GM19467 (cell line): Measurements from ENCODE around the gene TSPOAP1.

Experiments
- ATAC-seq: cut with Tn5 transposase; IDR thresholded peaks from one replicate; pipeline ENCODE4 v1.9.1; 2021; ENCODE audit warnings: mild to moderate bottlenecking, moderate library complexity; ENCODE audit not compliant: unreplicated experiment

TSPOAP1 gene, protein sequence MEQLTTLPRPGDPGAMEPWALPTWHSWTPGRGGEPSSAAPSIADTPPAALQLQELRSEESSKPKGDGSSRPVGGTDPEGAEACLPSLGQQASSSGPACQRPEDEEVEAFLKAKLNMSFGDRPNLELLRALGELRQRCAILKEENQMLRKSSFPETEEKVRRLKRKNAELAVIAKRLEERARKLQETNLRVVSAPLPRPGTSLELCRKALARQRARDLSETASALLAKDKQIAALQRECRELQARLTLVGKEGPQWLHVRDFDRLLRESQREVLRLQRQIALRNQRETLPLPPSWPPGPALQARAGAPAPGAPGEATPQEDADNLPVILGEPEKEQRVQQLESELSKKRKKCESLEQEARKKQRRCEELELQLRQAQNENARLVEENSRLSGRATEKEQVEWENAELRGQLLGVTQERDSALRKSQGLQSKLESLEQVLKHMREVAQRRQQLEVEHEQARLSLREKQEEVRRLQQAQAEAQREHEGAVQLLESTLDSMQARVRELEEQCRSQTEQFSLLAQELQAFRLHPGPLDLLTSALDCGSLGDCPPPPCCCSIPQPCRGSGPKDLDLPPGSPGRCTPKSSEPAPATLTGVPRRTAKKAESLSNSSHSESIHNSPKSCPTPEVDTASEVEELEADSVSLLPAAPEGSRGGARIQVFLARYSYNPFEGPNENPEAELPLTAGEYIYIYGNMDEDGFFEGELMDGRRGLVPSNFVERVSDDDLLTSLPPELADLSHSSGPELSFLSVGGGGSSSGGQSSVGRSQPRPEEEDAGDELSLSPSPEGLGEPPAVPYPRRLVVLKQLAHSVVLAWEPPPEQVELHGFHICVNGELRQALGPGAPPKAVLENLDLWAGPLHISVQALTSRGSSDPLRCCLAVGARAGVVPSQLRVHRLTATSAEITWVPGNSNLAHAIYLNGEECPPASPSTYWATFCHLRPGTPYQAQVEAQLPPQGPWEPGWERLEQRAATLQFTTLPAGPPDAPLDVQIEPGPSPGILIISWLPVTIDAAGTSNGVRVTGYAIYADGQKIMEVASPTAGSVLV (N-terminal part only)

DNA sequence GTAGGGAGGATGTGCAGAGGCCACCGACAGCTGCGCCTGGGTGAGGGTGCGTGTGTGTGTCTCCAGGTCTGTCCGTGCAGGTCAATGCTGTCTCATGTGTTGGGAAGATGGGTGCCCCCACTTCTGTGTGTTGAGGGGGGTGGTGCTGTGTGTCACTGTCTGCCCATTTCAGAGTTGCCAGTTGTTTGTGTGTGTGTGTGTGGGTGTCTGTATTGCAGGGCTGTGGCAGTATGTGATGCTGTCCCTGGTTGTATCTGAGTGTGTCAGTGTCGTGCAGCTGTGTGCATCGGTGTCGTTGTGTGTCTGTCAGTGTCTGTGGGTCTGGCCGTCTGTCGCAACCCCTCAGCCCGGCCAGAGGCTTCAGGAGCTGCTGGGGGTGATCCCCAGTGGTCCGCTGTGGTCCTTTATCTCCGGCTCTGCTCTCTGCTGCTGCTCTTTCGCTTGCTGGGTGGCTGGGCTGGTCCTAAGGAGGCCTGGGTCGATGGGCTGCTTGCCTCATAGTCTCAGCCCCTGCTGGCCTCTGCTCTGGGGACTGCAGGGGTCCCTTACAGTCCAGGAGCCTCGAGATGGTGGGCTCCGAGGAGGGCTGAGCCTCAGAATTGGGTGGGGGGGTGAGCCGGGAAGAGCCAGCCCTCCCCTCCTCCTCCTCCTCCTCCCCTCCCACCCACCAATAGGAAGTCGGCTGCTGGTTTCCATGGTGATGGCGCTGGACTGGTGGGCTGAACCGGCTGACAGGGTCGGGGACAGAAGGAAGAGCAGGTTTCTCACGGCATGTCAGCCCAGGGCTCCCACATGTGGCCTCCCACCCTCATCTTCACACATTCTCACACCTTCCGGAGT lies at the start of gene TSPOAP1:
TSS of gene TSPOAP1 (minus strand) at position 601 of the 840 bp plus-strand sequence. CDS start 875 bp downstream, outside the sequence.
- ATAC-seq, result peak; percentile 14

DNA sequence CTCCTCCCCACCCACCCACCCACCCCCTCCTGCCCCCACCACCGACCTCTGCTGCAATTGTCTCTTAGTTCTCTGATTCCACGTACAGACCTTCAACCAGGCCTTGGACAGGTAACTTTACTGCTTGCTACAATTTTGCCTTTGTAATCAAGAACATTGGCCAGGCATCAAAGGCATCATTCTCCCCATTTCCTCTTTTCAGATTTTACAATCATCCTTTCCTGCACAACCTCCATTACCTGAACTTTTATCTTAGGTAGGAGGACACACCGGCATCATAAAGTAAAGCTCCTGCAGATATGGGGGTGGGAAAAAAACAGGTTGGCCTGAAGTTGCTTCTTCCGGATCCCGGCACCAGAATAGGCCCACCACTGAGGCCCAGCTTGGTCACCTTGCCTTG lies 49.1 kb upstream of the TSPOAP1 start:
- ATAC-seq, result no peak

- no peak for ATAC-seq
These were observed 48.6 kb upstream of the TSPOAP1 start for GRCh38 chr17:58377093-58377601.

DNA sequence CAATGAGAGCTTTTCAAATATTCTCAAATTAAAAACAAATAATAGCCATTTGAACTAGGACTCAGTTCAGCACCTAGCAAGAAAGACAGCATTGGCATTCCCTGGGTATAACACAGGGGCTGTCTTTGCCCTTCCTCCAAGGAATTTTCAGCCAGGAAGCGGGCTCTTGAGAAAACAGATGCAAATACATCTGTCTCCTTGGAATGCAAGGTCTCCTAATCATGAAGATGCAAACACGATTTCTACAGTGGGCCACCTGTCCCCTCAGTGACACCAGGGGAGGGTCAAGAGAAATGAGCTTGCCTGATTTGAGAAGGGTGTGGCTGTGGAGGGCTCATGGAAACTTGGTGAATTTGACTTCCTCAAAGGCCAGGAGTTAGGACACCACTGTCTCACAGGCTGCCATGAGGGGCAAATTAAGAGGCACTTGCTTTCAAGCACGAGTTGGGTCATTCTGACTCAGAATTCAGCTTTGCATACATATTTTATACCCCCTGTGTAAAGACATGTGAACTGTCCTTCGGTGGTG lies 47.9 kb upstream of the TSPOAP1 start:
- ATAC-seq, result no peak

- no peak for ATAC-seq
These were observed 47.2 kb upstream of the TSPOAP1 start for GRCh38 chr17:58375811-58376210.

DNA sequence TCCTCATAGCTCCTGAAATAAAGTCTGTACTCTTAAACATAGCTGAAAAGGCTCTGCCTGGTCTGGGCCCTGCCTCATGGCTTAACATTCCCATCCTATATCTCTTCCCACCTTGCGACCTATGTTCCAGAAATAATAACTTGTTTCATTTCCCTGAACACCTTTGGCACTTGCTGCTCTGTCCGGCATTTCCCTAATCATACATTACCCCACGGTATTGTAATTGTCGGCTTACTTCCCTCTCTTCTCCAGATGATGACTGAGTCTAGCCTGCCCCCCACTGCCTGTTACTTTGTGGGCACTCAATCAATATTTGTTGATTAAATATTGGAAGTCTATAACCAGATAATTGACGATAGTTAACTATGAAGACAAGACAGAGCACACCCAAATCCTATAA lies 46.7 kb upstream of the TSPOAP1 start:
- ATAC-seq, result no peak

GRCh38 chr17:58373923-58374322 lies 45.3 kb upstream of the TSPOAP1 start:
- ATAC-seq, result no peak

- no peak for ATAC-seq
These were observed 44.4 kb upstream of the TSPOAP1 start for GRCh38 chr17:58373003-58373402.

DNA sequence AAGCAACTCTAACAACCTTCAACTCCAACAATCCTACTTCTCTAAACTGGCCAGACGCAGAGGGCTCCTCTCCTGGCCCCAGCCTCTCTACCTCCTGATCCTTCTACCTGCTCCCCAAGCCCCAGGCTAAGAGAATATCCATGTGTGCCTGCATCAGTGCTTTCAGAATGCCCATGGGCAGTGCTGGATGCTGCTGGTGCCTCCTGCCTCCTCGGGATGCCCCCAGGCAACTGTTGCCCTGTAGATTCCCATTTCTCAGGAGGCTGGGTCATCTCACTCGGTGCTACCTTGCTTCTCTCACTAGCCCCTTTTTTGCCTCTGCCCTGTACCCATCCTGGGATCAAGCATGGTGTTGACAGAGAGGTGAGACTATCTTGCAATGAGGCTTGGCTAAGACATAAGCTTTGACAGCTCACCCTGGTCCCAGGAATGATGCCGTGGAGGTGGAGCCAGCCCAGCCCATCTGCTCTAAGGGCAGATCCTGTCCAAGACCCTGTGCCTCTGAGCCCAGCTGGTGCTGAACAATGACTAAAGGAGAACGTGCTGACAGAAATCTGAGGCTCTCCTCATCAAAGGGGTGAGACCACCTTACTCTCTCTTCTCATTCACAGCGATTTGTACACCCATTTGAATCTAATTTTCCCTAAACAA lies 42.8 kb upstream of the TSPOAP1 start:
- no peak for ATAC-seq

DNA sequence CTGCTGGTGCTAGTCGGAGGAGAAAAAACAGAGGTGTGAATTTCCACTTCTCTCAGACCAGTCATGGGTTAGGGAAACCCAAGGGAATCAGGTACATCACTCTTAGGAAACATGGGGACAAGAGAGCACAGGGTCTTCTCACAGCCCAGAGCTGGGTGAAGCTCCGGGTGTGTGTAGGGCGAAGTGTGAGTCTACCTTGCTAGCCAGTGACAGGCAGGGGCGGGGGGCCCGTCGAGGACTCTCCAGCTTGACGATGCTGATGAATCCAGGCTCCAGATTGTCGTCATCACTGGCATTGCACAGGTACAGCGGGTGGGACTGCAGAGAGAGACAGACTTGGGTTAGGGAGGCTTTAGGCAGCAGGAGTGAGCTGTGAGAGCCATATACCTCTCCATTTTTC lies 42.1 kb upstream of the TSPOAP1 start:
- no peak for ATAC-seq

DNA sequence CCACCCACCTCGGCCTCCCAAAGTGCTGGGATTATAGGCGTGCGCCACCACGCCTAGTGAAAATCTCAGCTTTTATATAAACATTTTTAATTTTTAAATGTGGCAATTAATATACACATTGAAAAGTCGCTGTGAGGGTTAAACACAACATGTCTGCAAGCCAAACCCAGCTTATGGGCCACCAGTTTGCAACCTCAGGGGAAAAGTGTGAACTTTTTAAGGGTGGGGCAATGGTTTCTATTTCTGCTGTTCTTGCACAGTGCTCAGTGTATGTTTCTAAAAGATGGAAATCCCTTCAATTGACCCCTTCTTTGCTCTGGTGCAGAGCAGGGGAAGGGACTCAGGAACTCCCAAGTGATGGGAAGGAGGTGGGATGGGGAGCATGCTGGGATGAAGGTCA lies 41.7 kb upstream of the TSPOAP1 start:
- ATAC-seq, result no peak

- ATAC-seq, result no peak
These were observed 40.8 kb upstream of the TSPOAP1 start for GRCh38 chr17:58369214-58370031.

GRCh38 chr17:58368860-58369213 lies 40.2 kb upstream of the TSPOAP1 start:
- ATAC-seq, result no peak

- ATAC-seq, result no peak
These were observed 38.9 kb upstream of the TSPOAP1 start for GRCh38 chr17:58367461-58367860.

DNA sequence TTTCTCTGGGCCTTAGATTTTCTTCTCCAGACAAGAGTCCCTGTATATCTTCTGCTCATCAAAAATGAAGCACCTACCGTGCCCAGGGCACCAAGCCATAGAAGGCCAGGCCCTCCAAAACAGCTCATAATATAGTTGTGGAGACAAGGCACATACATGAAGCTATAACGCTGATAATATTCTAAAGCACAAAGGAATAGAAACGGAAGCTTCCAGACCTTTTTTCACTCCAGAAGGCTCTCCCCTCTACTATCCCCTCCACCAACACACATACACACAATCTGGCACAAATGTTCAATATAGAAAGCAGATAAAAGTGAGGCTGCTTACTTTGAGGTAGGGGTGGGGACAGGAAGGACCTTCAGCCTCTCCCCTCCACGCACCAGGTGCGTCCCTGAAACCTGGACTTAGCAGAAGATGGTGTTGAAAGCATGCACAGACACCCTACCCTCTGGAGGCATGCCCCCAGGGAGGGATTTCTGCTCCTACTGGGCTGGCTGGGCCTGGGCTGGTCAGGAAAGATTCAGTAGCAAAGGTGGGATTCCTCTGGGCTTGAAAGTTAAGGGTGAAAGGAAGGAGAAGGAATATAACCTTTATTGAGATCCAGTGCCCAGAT lies 37.5 kb upstream of the TSPOAP1 start:
- no peak for ATAC-seq

DNA sequence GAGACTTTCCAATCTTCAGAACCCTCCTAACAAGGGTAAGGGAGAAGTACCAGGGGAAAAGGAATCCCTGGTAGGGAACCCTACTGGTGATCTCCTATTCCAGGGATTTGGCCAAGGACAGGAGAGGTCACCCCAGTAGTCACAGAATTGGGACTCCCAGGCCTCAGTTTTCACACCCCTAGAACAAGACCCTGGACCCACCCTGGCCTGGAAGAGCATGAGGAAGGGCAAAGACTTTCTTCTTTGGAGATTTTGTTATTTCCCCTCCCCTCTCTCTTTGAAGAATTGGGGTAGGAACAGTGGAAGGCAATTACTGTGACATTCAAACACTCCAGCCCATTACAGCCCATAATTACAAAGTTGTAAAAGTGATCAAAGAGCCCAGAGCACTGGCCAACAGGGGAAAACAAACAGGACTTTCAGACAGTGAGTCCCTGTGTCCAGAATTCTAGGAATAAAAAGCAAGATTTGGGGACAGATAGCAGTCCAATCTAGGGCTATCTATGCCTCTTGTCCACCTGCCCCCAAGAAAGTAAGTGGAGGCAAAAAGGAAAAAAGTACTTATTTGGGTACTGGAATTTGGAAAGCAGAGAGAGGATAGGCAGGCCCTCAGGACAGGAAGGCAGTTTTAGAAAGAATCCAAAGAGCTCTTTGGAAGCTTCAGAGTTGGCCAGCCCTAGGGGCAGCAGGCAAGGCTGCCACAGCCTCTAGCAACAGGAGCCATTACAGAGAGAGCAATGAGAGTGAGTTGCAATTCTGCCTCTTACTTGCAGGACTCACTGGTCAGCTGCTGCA lies 36.8 kb upstream of the TSPOAP1 start:
- ATAC-seq, result no peak

GRCh38 chr17:58364270-58364942 lies 35.8 kb upstream of the TSPOAP1 start:
- no peak for ATAC-seq
